Left cardiac atrium (tissue), 4 donors: ENCODE data around the gene C9orf50. TPM values are rescaled to one million over a fixed set of nuclear protein-coding genes. Genes with fewer than 3 reads are reported as not detected.
"Not testable (repeated sequence)": the region's sequence is repeated elsewhere in the genome, so short reads cannot be mapped to it uniquely, and the experiment has no call there.

ENCODE experiments used
- ATAC-seq, 2 donors: fragments of 200-7000 bp; cut with Tn5 transposase; one replicate each; pipeline ENCODE4 v1.9.1; 2020; ENCODE audit warnings: mild to moderate bottlenecking in 2 of 2, moderate library complexity in 2 of 2
- DNase-seq: peaks from one replicate; pipeline ENCODE4 v3.0.0-alpha.2; 2020
- intact Hi-C, 2 donors: fragments of 100-400 bp; cut with DNase I; formaldehyde crosslinking; loops; one replicate each; pipeline versions ENCODE4 v1.14.1 to v1.15.1; 2022 to 2023
- total RNA-seq, 2 donors: library from RNA; stranded (reverse); fragmentation: NEBNext Ultra II Directional; extraction: Animal tissue kit (Norgen Biotek cat#: 25700); gene quantifications; one replicate each; pipeline ENCODE4 v1.2.1, GENCODE V29; 2021
- donor health status: DM: no; HTN: yes; CAD: no.
- donor health status: DM: no; HTN: yes; CAD: no; lungs with severe emphysema.
- donor health status: DM: yes; HTN: yes; CAD: no.
- donor health status: Dilated cardiomyopathy.

Gene C9orf50
- total RNA-seq, 2 donors from 2014 or later: not detected

GRCh38 chr9:129602598-129603415, 18.1 kb downstream of the C9orf50 start:
- intact Hi-C loops: loop anchor here (5.0 to 10.0 kb wide), 2 partner anchors 98 to 106 kb away; no protein-coding TSS in a partner anchor
- DNase-seq: no peak

DNA sequence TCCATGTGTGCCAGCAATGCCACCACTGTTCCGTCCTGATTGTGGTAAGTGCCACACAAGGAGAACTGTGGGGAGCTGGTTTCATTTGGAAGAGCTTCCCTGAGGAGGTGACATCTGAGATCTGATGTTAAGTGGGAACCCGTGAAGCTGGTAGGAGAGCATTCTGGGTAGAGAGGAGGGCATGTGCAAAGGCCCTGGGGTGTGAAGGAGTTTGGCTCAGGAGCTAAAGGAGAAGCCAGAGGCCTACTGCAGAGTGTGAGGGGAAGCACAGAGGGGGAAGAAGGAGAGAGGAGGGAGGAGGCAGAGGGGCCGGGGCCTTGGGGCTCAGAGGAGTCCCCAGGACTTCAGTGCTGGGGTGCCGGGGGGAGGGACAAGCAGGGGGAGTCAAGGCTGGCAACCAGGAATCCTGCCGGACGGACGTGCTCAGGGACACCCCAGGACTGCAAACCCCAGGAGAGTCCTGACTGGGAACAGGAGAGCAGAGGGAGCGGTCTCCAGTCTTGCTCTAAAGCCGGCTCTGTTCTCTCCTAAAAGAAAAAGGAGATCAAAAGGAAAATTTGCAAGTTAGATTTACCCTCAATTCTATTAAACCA, 19.7 kb downstream of the C9orf50 start:
- DNase-seq: no peak
- intact Hi-C loops: loop anchor here (5.0 to 10.0 kb wide), 2 partner anchors 96 to 104 kb away; no protein-coding TSS in a partner anchor
- ATAC-seq: no peak

More at GRCh38 chr9:129602598-129603415, 18.1 kb downstream of the C9orf50 start:
- ATAC-seq: no peak

DNA sequence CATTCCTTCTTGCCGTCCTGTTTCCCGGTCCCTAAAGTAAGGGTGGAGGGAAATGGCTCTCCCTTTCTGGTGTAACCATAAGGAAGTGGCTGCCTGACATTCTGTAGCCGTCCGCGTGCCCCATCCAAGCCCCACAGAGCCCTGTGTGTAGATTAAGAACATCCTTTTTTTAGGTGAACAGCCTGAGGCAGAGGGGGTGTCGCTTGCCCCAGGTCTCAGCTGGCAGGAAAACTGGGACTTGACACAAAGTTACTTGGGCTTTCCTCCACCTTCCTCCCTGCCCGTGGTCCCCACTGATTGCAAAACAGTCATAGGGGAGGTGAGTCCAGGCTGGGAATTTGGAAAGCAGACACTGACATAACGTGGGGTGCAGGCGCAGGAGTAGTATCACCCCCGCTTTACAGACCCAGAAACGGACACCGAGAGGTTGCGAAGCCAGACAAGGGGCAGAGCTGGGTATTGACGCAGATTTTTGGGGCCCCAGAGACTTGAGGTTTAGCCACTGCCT, 22.8 kb downstream of the C9orf50 start:
- ATAC-seq: no peak
- no peak for DNase-seq

GRCh38 chr9:129597355-129598088, 23.4 kb downstream of the C9orf50 start:
- intact Hi-C loops: no loop called here
- peak; percentile 78 for DNase-seq
- peak; percentile 42 to 76 for ATAC-seq

More for the DNA sequence above, 22.8 kb downstream of the C9orf50 start:
- intact Hi-C loops: no loop called here

DNA sequence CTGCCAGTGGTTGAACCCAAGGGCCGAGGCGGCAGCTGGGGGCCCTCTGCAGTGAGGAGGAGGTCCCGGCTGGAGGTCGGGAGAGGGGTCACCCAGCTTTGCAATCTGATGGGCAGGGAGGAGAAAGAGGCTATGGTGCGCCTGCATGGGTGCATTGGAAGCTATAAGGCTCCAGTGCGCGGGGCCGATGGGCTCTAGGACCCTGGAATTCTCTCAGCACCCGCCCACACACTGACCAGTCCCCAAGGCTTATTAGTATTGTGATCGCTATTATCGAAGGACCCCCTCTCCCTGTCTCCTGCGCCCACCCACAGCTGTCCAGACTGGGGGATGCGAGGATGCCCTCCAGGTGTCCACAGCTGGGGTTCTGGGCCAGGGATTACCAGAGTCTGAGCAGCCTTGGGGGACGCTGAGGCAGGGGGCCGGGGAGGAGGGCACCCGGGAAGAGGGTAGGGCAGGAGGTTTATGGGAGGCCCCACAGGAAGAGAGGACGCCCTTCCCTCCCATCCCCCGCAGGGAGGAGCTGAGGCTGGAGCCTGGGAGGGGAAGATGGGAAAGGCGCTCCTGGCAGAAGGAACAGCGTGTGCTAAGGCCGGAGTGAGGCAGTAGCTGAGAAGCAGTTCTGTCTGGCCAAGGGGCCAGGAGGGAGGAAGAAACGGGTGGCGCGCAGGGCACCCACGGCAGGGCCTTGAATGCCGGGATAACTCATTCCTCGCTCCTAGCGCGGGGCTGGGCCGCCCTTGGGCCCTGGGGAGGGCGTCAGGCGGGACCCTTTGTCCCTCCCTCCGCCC, 24.2 kb downstream of the C9orf50 start:
- ATAC-seq: peak; percentile 79 to 88
- peak; percentile 76 for DNase-seq
- intact Hi-C loops: no loop called here

- peak in 1 of 2 donors; percentile 9 for ATAC-seq
Measured at GRCh38 chr9:129595903-129596540, 24.9 kb downstream of the C9orf50 start.

DNA sequence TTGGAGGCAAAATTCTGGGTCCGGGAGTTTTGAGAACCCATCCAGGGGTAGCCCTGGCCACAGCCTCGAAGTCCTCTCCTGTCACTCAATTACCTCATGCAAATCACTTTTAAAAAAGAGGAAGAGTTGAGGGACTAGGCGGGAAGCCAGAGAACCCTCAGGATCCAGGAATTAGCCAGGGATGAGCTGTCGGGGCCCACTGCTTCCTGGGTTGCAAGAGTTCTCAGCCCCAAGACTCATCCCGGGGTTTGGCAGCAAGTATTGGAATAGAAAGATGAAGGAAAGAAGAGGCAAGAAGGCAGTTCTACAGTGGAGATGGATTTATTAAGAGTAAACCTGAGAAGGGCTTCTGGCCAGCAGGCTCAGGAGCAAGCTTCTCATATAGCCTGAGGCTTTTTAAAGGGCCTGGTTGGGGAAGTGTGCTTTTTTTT, 25.6 kb downstream of the C9orf50 start:
- intact Hi-C loops: no loop called here
- DNase-seq: no peak
- ATAC-seq: no peak

More at GRCh38 chr9:129595903-129596540, 24.9 kb downstream of the C9orf50 start:
- peak; percentile 48 for DNase-seq
- intact Hi-C loops: no loop called here

DNA sequence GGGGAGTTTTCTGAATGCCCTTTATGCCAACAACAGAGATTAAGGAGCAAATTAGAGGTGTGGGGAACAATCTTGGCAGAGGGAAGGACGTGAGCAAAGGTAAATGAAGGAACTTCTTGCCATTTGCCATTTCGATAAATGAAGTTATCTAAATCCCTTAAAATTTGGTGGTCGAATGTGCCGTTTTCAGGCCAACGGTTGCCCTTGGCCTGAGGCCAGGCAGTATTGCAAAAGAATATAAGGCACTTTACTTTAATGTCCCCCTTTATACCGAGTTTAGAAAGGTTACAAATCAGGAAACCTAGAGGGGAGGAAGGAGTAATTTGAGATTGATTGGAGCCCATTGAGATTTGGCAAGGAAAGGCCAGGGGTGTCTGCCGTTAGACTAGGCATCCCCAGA, 26.3 kb downstream of the C9orf50 start:
- no peak for DNase-seq
- intact Hi-C loops: no loop called here
- ATAC-seq: no peak

DNA sequence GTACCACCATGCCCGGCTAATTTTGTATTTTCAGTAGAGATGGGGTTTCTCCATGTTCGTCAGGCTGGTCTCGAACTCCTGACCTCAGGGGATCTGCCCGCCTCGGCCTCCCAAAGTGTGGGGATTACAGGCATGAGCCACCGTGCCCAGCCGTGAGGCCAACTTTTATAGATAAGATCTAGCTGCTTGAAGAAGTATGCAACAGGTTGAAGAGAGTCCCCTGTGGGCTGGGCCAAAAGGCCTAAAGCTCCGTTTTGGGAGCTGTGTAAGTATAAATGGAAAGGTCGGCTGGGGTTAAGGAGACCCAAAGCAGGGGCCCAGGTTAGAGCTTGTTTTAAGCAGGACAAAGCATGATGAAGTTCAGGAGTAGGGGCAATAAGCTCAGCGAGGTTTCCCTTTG, 28.1 kb downstream of the C9orf50 start:
- intact Hi-C loops, DNase-seq, ATAC-seq: not testable (repeated sequence)

DNA sequence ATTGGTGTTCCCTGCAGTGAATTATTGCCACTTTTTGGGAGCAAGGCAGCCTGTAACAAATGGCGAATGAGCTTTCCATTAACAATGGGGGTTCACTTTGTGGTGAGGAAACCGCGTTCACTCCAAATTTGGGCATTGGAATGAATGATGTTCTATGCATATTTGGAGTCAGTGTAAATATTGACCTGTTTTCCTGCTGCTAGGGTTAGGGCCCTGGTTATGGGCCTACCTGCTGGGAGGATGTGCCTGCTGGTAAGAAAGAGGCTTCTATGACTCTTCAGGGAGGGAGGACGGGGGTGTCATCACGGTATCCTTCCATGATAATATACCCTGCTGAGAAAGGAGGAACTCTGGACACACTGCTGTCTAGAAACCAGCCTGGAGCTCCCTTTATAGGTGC, 29.0 kb downstream of the C9orf50 start:
- DNase-seq: no peak
- intact Hi-C loops: no loop called here
- no peak for ATAC-seq

- ATAC-seq (no peak), DNase-seq (no peak)
- intact Hi-C loops: no loop called here
Measured at GRCh38 chr9:129590466-129590865, 30.4 kb downstream of the C9orf50 start.

DNA sequence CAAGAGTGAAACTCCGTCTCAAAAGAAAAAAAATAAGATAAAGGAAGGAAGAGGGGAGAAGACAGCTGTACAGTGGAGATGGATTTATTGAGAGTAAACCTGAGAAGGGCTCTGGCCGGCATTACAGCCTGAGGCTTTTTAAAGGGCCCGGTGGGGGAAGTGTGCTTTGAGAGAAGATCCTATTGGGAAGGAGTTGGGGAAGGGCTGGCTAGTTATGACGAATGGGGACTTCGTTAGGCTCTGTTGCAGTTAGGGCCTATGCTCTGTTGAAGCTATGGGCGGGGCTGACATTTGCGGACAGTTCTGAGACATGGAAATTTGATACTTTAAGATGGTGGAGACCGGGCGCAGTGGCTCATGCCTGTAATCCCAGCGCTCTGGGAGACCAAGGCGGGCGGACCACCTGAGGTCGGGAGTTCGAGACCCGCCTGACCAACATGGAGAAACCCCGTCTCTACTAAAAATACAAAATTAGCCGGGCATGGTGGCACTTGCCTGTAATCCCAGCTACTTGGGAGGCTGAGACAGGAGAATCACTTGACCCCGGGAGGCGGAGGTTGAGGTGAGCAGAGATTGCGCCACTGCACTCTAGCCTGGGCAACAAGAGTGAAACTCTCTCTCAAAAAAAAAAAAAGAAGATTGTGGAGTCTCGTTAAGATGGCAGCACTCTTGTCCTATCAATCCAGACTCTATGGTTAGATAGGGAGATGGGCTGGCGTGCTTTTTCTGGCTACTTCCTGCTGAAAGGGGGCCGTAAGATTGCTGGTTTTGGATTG, 33.2 kb downstream of the C9orf50 start:
- intact Hi-C loops: no loop called here
- ATAC-seq: peak in 1 of 2 donors; percentile 9
- no peak for DNase-seq

GRCh38 chr9:129586685-129587084, 34.2 kb downstream of the C9orf50 start:
- intact Hi-C loops: no loop called here
- DNase-seq (no peak), ATAC-seq (no peak)

DNA sequence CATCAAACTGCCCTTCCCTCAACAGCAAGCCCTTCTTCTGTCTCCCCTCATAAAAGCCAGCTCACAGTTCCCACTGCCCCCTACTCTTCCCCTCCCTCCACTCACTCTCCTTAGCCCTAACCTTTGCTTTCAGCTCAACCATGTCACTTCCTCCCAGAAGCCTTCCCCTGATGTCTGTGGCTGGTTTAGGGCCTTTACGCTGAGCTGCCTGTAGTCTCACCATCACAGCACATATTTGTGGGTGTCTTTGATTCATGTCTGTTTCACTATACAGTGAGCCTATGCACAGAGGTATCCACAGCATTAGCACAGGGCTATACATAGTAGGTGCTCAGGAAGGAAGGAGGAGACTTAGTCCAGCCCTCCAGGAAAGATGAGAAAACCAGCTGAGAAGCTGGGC, 34.7 kb downstream of the C9orf50 start:
- intact Hi-C loops: no loop called here
- no peak for ATAC-seq
- DNase-seq: no peak

DNA sequence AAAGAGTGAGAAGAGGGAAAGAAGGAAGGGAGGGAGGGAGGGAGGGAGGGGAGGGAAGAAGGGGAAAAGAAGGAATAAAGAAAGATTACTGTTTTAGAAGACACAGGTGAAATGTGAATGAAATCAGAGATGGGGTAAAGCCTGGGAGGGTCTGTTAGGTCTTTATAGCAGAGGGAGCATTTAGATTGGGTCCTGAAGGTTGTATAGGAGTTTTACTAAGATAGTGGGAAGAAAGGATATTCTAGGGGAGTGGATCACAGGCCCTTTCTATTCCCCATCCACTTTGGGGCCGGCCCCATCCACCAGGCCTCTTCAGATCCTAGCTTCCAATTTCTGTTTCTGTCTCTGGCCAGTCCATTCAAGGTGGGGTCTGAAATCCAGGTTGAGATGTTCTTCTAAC, 35.5 kb downstream of the C9orf50 start:
- ATAC-seq: no peak
- DNase-seq: no peak
- intact Hi-C loops: no loop called here

DNA sequence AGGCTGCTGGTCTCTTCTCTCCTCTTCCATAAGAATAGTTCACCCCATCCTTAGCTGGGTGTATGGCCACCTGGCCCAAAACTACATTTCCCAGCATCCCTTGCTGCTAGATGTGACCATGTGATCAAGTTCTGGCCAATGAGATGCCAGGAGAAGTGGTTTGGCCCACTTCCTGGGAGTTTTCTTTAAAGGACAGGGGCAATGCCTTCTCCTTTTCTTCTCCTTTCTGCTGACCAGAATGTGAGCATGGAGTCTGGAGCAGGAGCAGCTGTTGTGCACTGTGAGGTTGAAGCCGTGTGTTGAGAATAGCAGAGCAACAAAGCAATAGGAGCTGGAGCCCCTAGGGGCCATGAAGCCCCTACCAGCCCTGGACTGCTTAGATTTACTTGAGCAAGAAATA, 36.8 kb downstream of the C9orf50 start:
- DNase-seq (peak; percentile 69), ATAC-seq (peak; percentile 84 to 86)
- intact Hi-C loops: no loop called here

DNA sequence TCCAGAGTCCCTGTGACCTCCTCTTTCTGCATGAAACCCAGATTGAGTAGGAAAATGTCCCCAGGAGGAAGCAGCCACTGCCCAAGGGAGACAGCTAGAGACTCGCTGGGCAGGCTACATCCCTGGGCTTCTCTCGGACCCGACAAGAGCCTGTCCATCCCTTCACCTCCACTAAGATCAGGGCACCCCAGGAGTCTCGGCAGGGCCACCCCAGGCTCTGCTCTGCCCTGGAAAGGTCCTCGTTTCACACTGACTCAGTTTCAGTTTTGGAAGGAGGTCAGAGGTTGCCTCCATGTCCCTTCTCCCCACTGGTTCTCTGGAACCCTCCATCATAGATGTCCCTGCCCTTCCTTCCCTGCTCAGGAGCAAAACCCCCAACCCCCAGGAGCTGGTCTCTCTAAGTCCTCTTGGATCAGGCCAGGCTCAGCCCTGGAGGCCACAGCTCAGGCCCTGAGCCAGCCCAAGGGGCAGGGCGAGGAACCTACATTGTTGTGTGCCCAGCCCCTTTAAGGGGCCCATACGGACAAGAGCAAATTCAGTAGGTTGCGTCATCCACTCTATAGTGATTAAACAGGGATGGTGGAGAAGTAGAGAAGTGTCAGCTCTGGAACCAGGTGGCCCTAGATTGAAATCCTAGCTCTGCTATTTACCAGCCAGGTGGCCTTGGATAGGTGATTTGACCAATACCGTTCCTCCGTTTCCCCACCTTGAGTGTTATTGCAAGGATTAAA, 37.4 kb downstream of the C9orf50 start:
- ATAC-seq (no peak), DNase-seq (no peak)
- intact Hi-C loops: no loop called here
